Inflammatory macrophage treated with lipopolysaccharide for 4 hours (primary cell): ENCODE measurements around the gene PTPRT.
"Not testable (repeated sequence)": the region's sequence is repeated elsewhere in the genome, so short reads cannot be mapped to it uniquely, and the experiment has no call there.

ENCODE experiments used
- DNase-seq: peaks from one replicate; pipeline ENCODE4 v3.0.0-alpha.2; 2020

Gene PTPRT

DNA sequence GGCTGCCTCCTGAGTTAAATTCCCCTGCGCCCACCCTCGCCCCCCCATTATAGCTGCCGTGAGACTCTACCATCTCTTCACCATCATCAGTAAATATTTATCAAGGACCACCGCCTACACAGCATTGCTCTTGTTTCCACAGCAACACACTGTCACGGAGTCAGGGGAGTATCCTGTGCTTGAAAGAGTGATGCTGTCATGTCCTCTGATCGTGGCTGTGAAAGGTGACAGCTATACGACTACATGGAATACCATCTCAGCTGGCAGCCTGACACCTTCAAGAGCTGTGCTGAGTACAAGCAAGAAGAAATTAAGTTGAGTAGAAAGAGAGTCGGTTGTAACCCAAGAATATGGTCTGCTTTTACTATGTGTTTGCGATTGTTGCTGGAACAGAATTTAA is 3.4 kb downstream of the PTPRT start:
- no peak for DNase-seq

GRCh38 chr20:43185901-43186300 is 3.8 kb downstream of the PTPRT start:
- DNase-seq: no peak

- DNase-seq: no peak
Observed at GRCh38 chr20:43183536-43184070, 6.1 kb downstream of the PTPRT start.

GRCh38 chr20:43178080-43178479 is 11.6 kb downstream of the PTPRT start:
- no peak for DNase-seq

GRCh38 chr20:43176726-43177125 is 13.0 kb downstream of the PTPRT start:
- no peak for DNase-seq

DNA sequence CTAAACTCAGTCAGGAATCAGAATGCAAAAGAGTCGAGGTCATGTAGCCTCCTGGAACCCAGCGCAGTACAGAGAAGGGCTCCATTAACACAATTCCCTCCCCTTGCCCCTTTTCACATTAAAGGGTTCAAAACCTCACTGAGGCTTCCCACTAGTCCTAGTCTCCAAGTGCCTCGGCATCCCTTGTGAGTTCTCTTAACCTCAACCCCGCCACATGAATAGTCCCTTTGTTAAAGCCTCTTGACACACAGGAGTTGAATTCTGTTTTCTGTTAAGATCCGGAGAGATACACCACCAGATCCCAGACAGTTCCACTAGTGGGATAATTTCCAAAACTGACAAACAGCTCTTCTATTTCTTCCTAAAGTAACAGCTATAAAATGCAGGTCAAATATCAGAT is 17.8 kb downstream of the PTPRT start:
- DNase-seq: no peak

DNA sequence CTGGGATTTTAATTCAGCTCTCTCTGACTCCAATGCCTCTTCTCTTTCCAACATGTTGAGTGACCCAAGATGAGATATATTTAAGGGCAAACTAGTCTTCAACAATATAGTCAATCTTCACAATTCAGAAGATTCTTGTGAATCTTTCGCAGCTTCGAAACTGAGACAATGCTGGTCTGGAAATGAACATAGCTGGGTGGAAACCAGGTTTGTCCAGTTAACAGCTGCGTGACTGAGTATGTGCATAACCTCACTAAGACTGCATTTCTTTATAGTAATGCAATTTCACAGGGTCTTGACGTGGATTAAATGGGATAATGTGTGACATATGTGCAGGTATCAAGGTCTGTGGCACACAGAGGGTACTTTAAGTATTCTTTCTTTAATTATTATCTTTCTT is 18.9 kb downstream of the PTPRT start:
- DNase-seq: no peak

GRCh38 chr20:43167615-43168014 is 22.1 kb downstream of the PTPRT start:
- no peak for DNase-seq

GRCh38 chr20:43167021-43167420 is 22.7 kb downstream of the PTPRT start:
- no peak for DNase-seq

- DNase-seq: no peak
Observed at GRCh38 chr20:43165611-43166010, 24.1 kb downstream of the PTPRT start.

GRCh38 chr20:43164736-43165135 is 25.0 kb downstream of the PTPRT start:
- DNase-seq: not testable (repeated sequence)

DNA sequence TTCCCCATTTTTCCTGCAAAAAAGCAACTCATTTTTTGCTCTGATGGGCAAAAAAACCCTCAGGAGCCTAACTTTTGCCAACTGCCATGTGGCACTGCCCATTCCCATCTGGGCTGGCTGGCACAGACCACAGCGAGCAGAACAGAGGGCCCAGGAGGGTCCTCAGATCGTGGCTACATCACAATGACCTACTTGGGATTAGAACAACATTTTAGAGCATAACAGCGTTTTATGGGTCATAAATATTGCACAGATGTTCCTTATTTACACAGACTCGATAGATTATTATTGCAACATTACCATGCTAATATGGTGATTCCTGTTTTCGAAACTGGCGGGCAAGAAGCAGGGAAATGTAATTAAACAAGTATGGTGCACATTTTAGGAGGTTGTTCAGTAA is 28.0 kb downstream of the PTPRT start:
- no peak for DNase-seq

DNA sequence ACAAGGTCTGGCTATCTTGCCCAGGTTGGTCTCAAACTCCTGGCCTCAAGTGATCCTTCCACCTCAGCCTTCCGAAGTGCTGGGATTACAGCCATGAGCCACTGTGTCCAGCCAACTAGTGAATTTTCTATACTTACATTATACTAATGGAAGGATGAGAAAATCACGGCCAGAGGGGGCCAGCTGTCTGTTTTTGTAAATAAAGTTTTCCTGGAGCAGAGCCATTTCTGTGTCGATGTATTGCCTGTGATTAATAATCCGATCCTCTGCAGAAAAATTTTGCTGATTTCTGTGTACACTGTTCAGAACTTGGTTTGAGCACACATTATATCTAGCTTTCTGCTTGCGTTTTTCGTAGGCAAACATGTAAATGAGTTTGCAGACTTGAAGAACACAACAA is 28.8 kb downstream of the PTPRT start:
- DNase-seq: no peak

GRCh38 chr20:43159994-43160393 is 29.7 kb downstream of the PTPRT start:
- no peak for DNase-seq

- no peak for DNase-seq
Observed at GRCh38 chr20:43155366-43156100, 34.2 kb downstream of the PTPRT start.

DNA sequence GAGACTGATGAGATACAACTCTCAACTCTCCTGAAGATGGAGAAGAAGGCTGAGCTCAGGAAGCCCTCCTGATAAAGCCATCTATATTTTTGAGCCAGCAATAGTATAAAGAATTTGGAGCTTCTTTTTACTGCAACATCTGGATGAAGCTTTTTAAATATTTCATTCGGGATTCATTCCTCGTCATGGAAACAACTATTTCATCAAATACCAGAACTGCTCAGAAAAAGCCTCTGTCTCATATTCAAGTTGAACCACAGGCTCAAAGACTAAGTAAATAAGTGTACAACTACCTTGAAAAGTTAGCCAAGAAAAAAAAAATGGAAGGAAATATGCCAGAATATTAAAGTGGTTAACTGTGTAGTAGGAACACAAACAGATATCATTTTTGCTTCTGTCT is 37.8 kb downstream of the PTPRT start:
- DNase-seq: no peak

GRCh38 chr20:43151256-43151655 is 38.5 kb downstream of the PTPRT start:
- DNase-seq: no peak

DNA sequence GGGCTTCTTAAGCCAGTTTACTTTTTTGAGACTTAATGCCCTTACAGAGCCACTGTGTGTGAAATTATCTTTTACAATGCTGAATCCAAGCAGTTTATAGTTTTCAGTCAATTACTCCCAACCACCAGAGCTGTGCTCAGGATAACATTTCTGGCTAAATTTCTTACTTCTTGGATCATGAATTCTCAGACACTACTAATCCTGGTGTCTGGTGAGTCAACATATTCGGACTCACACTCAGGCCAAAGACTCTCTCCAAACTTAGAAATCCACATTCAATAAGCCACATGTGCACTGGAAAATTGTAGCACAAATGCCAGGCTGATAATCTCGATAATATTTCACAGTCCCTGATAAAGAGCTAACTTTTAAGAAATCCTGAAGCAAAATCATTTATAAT is 49.0 kb downstream of the PTPRT start:
- DNase-seq: no peak

DNA sequence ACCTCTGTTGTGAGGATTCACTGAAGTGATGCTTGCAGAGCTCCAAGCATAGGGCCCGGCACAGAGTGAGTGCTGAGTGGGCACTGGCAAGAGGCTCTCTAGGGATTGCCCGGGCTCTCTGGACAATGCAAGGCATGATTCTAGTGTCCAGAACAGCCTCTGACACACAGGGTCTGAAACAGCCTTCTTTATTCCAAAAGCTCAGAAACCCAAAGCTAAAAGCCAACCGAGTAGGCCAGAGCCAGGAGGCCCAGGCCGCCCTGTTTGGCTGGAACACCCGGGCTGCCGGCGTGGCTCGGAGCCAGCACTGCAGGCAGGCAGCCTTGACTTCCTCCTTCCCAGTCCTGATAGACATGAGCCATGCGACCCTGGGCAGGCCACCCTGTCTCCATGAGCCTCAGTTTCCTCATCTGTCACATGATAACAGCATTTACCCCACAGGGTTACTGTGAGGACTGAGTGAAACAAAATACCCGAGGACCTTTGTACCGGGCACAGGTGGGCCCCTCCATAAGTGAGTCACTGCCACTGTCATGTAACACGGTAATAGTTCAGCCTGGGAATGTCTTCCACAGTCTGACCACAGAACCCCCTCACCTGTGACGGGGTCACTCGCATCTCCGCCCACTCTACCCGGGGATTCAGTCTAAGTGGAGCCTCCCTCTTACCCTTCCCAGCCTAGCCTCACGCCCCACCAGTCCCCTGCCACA is 51.5 kb downstream of the PTPRT start:
- DNase-seq: no peak

DNA sequence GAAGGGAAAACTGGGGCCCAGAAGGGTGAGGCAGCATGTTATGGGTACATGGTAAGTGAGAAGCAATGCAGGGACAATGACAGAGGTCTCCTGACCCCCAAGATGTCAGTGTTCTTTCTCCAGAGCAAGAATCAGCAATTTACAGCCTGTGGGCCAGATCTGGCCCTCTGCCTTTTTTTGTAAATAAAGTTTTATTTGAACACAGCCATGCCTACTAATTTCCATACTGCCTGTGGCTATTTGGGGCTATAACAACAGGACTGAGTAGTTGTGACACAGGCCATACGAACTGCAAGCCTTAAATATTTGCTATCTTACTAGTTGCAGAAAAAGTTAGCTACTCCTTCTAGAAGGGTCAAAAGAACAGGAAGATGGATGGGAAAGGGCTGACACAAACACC is 52.5 kb downstream of the PTPRT start:
- DNase-seq: no peak

DNA sequence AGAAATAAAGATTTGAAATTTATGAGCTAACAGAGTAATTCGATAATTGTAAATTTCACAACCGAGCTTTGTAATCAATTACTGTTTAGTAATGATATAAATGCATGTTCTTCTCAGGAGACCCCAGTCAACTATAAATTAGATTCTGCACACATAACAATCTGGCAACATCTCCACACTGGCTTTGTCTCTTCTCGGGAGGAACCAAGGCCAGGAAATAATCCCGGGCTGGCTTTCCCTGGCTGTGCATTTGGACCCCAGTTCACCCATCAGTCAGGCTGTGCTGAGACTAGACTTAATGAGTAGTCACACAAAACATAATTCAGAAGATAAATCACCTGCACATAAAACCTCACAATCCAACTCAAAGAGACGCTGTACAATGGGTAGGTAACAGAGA is 65.5 kb downstream of the PTPRT start:
- DNase-seq: no peak

DNA sequence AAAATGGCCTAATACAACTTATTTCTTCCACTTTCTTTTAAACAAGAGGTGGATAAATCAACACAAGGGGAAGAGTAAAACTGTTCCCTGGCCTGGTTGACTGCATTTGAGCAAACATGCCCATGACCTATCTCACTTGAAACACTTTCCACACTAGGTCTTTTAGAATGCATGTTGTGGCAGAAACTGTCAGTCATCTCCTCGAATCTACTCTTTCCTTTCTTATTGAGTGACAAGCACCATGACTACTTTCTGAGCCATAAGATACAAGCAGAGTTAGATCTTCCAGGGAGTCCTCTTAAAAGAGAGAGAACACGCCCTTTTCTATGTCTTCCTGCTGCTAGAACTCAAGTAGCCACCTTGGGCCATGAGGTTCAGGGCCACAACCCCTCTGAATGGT is 66.5 kb downstream of the PTPRT start:
- no peak for DNase-seq

DNA sequence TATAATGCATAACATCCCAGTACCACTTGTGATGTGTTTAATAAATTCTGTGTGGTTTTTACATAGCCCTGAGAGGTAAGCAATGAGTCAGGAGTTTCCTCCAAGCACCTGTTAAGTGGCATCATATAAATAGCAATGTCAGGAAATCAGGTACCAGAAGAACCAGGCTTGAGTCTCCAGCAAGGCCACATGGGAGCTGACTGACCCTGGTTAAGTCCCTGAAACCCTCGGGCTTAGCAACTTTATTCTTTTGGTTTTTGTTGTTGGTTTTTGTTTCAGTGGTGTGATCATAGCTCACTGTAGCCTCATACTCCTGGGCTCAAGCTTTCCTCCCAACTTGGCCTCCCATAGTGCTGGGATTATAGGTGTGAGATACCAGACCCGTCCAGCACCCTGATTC is 70.0 kb downstream of the PTPRT start:
- DNase-seq: no peak

- no peak for DNase-seq
Observed at GRCh38 chr20:43102394-43102793, 87.3 kb downstream of the PTPRT start.

DNA sequence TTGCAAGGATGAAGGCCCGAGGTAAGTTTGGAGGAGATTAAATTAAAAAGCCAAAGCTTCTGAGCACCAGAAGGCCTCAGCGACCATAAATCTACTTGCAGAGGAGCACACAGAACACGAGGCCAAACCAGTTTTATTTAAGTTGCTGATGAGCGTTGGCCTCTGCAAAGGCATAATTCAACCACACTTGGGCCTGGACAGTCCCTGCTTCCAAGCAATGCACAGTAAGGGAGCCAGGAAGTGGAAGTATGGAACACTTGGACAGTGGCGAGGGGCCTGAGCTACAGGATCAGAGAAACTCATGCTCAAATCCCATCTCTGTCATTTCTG is 92.8 kb downstream of the PTPRT start:
- no peak for DNase-seq
